Choroid plexus epithelial cell (primary cell): ENCODE results near the gene HSPB6.

Experiments
- DNase-seq: peaks from one replicate; pipeline ENCODE4 v3.0.0-alpha.2; 2010; ENCODE audit warnings: low read depth
- H3K4me3 ChIP-seq: 2 replicates; pipeline ENCODE4 v1.5.1; 2011; ENCODE audit warnings: low read depth, mild to moderate bottlenecking, control low read depth, low read length, moderate library complexity
- TF ChIP-seq, protein P1 (sequence below): conservative IDR thresholded peaks from 2 replicates; pipeline ENCODE4 v1.5.1; 2011; ENCODE audit warnings: low read depth, mild to moderate bottlenecking, control low read depth, inconsistent platforms, low read length, moderate library complexity

The HSPB6 gene

DNA sequence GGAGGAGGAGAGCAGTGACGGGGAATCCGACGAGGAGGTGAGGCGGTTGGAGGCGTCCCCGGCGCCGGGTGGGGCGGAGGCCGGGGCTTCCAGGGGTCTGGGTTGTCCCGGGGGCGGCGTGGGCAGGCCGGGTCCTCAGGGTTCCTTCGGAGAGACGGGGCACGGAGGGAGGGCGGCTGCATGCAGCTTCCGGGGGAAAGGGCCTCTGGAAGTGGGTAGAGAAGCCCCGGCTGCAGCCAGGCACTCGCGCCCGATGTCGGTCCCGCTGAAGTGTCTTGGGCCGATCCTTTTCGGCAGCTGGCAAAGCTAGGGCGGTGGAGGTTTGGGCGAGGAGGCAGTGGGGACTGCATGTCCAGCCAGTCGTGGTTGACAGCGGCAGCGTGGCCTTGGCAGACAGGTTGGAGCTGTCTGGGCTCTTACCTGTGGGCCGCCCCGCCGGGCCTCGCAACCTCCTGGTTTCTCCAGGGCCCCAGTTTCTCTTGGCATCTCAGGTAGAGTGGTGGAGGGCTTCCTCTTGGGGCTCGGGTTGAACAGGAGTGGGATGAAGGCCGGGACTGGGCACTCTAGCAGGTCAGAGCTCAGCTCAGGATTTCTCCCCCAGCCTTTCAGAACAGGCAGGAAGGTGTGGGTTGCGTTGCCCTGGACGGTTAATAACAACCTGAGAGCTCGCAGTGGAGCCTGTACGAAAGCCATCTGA, 38.3 kb downstream of the HSPB6 start:
- TF ChIP-seq, protein P1, sequence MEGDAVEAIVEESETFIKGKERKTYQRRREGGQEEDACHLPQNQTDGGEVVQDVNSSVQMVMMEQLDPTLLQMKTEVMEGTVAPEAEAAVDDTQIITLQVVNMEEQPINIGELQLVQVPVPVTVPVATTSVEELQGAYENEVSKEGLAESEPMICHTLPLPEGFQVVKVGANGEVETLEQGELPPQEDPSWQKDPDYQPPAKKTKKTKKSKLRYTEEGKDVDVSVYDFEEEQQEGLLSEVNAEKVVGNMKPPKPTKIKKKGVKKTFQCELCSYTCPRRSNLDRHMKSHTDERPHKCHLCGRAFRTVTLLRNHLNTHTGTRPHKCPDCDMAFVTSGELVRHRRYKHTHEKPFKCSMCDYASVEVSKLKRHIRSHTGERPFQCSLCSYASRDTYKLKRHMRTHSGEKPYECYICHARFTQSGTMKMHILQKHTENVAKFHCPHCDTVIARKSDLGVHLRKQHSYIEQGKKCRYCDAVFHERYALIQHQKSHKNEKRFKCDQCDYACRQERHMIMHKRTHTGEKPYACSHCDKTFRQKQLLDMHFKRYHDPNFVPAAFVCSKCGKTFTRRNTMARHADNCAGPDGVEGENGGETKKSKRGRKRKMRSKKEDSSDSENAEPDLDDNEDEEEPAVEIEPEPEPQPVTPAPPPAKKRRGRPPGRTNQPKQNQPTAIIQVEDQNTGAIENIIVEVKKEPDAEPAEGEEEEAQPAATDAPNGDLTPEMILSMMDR: no peak
- peak overlapping the region; percentile 85 for H3K4me3 ChIP-seq
- peak; percentile 18 for DNase-seq

DNA sequence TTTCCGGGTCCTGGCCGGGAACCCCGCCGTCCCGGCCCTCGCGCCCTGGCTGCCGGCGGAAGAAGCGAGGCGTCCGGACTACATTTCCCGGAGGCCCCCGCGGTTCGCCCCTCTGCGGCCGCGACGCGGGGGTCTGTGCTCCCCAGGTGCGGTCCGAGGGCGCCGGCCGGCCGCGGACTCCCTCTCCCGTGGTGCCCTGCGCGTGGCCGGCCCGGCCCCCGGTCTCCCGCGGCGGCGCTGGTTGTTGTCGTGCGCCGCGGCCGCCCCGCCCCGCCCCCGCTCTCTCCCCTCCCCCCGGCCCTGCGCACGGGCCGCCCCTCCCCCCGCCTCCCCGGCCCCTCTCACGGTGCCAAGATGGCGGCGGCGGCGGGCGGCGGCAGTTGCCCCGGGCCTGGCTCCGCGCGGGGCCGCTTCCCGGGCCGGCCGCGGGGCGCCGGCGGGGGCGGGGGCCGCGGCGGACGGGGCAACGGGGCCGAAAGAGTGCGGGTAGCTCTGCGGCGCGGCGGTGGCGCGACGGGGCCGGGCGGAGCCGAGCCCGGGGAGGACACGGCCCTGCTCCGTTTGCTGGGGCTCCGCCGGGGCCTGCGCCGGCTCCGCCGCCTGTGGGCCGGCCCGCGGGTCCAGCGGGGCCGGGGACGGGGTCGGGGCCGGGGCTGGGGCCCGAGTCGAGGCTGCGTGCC, 39.0 kb downstream of the HSPB6 start, which contains the start of gene KMT2B:
Gene KMT2B (plus strand): TSS at position 339 of the 680 bp plus-strand sequence. CDS start 16 bp downstream, at position 355.
- no peak for DNase-seq
- peak within 1 kb of the TSS; percentile 85 for H3K4me3 ChIP-seq
- TF ChIP-seq, protein P1: no peak

DNA sequence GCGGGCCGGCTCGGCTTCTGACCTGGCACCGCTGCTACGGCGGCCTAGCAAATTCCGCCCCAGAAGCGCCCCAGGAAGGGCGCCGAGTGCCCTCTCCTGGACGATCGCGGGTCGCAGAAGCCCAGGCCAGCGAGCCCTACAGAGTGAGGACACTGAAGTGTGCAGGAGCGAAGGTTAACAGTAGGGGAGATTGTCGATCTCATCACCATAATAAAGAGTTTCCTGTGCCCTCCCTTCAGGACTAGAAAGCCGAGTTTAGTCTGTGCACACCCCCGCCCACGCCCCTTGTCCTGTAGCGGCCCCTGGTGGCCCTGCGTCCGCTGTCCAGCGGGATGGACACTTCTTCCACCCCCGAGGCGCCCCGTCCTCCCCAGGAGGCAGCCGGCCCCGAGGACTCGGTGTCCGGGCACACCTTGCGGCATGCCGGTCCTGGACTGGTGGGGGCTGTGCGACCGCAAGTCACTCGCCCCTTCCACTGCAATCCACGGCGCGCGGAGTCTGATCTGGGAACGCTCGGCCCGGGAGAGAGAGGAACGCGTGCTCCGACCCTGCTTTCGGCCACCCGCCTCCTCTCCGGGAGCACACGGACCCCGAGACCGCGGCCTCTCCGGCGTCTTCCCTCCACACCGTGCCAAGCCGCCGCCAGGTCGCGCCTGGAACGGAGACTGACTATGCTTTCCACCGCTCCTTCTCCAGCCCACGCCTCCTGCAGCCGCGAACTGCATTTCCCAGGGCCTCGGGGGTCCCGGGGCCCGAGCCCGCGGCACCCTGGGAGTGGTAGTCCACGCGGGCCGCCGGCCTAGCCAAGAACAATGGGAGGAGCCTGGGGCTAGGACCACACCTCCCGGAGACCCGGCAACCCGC, 39.8 kb downstream of the HSPB6 start:
- peak overlapping the region; percentile 85 for H3K4me3 ChIP-seq
- peak; percentile 97 for DNase-seq
- TF ChIP-seq, protein P1: peak; percentile 85

DNA sequence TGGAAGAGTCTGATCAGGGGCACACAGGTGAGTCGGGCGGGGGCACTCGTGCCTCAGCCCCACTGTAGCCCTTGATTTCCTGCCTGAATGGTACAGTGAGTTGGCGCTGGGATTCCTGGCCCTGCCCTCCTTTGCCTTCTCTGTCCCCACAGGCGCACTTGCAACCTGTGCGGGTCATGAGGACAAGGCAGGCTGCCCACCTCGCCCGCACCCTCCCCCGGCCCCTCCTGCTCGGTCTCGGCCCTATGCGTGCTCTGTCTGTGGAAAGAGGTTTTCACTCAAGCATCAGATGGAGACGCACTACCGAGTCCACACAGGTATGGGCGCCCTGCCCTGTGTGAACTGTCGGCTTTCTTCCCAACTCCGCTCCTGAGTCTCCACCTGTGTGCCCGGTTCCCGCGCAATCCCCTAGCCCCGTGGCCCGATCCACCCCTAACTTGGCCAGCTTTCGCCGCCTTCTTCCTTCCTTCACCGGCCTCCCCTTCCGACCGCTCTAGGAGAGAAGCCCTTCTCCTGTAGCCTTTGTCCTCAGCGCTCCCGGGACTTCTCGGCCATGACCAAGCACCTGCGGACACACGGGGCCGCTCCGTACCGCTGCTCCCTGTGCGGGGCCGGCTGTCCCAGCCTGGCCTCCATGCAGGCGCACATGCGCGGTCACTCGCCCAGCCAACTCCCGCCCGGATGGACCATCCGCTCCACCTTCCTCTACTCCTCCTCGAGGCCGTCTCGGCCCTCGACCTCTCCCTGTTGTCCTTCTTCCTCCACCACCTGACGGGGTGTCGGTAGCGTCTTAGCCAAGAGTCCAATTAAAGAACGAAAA, 40.6 kb downstream of the HSPB6 start:
- peak overlapping the region; percentile 85 for H3K4me3 ChIP-seq
- TF ChIP-seq, protein P1: no peak
- peak; percentile 41 for DNase-seq

DNA sequence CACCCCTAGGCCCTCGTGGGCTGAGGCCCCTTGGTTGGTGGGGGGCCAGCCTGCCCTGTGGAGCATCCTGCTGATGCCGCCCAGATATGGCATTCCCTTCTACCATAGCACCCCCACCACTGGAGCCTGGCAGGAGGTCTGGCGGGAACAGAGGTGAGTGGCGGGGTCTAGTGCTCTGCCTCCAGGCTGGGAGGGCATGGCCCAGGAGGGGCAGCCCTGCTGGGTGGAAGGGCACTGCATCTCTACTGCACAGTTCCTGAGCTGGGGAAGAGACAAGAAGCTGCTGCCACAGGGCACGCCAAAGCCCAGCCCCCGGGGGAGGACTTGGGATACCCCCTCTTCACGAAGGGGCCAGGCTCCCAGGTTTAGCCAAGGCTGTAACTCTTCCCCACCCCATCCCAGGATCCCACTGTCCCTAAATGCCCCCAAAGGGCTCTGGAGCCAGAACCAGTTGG, 41.4 kb downstream of the HSPB6 start:
- DNase-seq: no peak
- TF ChIP-seq, protein P1: no peak
- H3K4me3 ChIP-seq: no peak overlapping the region
